Parathyroid adenoma (tissue), 2 donors: ENCODE data around the gene MMP11.

Experiments used
- H2AFZ ChIP-seq: fragments of 300-600 bp; sonication (generic); one replicate; pipeline ENCODE4 v1.7.0; 2017; ENCODE audit warnings: antibody characterized with exemption, mild to moderate bottlenecking
- H3K27ac ChIP-seq: fragments of 300-600 bp; sonication (generic); one replicate; pipeline ENCODE4 v1.7.0; 2017
- H3K27me3 ChIP-seq: fragments of 300-600 bp; sonication (generic); one replicate; pipeline ENCODE4 v1.7.0; 2017; ENCODE audit warnings: low read length; ENCODE audit not compliant: control insufficient read depth, insufficient read depth
- H3K36me3 ChIP-seq: fragments of 300-600 bp; sonication (generic); one replicate; pipeline ENCODE4 v1.7.0; 2017; ENCODE audit warnings: low read length; ENCODE audit not compliant: control insufficient read depth, insufficient read depth
- H3K4me1 ChIP-seq: fragments of 300-600 bp; sonication (generic); one replicate; pipeline ENCODE4 v1.7.0; 2017; ENCODE audit warnings: control low read depth
- H3K4me2 ChIP-seq: fragments of 300-600 bp; sonication (generic); one replicate; pipeline ENCODE4 v1.7.0; 2017; ENCODE audit warnings: low read length
- H3K4me3 ChIP-seq: fragments of 300-600 bp; sonication (generic); one replicate; pipeline ENCODE4 v1.7.0; 2017; ENCODE audit warnings: low read depth, low read length
- H3K79me2 ChIP-seq: fragments of 300-600 bp; sonication (generic); one replicate; pipeline ENCODE4 v1.7.0; 2017; ENCODE audit warnings: control low read depth
- H3K9ac ChIP-seq: fragments of 300-600 bp; sonication (generic); one replicate; pipeline ENCODE4 v1.7.0; 2017; ENCODE audit warnings: mild to moderate bottlenecking
- H3K9me3 ChIP-seq: fragments of 300-600 bp; sonication (generic); one replicate; pipeline ENCODE4 v1.7.0; 2017; ENCODE audit warnings: low read length; ENCODE audit not compliant: control insufficient read depth
- TF ChIP-seq, protein P1 (sequence below): fragments of 300-600 bp; sonication (generic); IDR thresholded peaks from one replicate; pipeline ENCODE4 v1.7.0; 2017; ENCODE audit warnings: antibody characterized with exemption, mild to moderate bottlenecking
- donor health status: primary hyperparathyroidism.

MMP11 gene

DNA sequence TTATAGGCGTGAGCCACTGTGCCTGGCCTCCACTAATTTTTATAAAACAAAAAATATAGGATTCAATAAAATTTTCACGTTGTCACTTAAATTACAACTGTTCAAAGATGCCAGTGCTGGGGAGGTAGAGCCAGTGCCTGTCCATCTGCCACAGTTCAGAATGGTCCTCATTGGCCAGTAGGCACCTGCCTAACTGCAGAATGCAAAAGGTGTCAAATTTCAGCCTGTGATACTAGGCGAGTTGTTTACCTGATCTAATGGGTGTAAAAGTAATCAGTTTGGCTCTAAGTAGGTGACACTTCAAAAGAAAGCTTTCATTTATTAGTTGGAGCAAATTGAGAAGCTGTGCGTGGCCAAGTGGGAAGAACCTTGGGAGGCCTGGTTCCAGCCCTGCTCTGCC, 16.5 kb downstream of the MMP11 start:
- Histone ChIP-seq H3K27ac (no peak overlapping the region), H3K4me3 (no peak overlapping the region), H3K4me2 (no peak overlapping the region), H2AFZ (no peak overlapping the region), H3K36me3 (no peaks in the 10 kb centered on the region), H3K9ac (no peak overlapping the region), H3K27me3 (no peaks in the 10 kb centered on the region), H3K79me2 (peaks cover 15% of the 10 kb centered on the region), H3K4me1 (peaks cover 3% of the 10 kb centered on the region), H3K9me3 (no peaks in the 10 kb centered on the region)
- TF ChIP-seq, protein P1, sequence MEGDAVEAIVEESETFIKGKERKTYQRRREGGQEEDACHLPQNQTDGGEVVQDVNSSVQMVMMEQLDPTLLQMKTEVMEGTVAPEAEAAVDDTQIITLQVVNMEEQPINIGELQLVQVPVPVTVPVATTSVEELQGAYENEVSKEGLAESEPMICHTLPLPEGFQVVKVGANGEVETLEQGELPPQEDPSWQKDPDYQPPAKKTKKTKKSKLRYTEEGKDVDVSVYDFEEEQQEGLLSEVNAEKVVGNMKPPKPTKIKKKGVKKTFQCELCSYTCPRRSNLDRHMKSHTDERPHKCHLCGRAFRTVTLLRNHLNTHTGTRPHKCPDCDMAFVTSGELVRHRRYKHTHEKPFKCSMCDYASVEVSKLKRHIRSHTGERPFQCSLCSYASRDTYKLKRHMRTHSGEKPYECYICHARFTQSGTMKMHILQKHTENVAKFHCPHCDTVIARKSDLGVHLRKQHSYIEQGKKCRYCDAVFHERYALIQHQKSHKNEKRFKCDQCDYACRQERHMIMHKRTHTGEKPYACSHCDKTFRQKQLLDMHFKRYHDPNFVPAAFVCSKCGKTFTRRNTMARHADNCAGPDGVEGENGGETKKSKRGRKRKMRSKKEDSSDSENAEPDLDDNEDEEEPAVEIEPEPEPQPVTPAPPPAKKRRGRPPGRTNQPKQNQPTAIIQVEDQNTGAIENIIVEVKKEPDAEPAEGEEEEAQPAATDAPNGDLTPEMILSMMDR = no peak

DNA sequence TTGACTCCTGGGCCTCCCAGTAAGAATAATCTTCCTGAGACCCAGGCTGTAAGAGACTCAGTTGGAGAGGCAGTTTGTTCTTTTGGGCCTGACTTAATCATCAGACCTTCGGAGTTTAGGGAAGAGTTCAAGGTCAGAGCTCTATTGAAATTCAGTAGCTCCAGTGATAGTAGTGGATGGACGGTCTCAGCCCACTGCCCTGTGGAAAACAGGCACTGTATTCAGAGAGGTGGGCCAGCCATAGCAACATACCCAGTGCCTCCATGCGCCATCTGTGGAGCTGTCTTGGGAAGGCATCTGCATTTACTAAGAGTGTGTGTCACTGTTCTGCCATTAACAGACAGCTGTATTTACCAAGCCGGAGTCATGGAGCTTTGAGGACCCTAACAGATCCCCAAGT, 17.0 kb downstream of the MMP11 start:
- Histone ChIP-seq H3K79me2 (peaks cover 15% of the 10 kb centered on the region), H2AFZ (no peak overlapping the region), H3K4me3 (no peak overlapping the region), H3K9me3 (no peaks in the 10 kb centered on the region), H3K27ac (no peak overlapping the region), H3K9ac (no peak overlapping the region), H3K27me3 (no peaks in the 10 kb centered on the region), H3K36me3 (no peaks in the 10 kb centered on the region), H3K4me1 (peaks cover 3% of the 10 kb centered on the region), H3K4me2 (no peak overlapping the region)
- TF ChIP-seq, protein P1 = no peak

DNA sequence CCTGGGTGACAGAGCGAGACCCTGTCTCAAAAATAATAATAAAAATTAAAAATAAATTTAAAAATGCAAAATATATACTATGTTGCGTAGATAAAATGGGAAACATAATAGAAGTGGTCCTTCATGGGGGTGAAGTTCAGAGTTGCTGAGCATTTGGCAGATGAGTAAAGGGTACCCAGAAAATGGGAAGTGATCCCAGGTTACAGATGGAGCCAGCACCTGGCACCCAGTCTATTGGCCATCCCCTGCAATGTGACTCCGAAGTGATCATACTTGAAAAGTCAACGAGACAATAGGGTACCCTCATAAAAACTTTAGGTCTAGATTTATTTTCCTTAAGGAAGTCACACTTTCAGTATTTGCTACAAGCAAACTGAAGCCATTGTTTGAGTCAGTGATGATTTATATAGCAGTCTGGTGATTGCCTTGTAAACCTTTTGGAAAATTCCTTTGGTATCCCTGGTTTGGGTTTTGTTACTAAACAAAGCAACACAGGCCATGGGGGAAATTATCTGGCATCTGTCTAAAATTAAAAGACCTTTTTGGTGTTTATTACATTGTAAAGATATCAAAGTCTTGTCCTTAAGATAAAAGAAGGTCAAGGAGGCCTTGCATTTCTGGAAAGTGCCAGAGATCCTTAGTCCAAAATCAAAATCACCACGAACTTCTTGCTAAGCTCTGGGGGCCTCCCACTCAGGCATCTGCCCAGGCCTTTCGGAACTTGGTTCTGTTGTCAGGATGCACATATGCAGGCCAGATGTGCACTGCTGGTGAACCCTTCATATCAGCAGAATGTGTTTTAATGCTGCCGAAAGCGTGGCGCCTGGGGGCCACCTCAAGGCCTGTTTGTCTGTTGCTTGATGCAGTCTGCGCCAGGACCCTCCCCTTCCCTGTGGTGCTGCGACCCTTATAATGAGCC, 18.4 kb downstream of the MMP11 start:
- no peak overlapping the region for H3K4me3 ChIP-seq
- no peaks in the 10 kb centered on the region for H3K27me3 ChIP-seq
- TF ChIP-seq, protein P1 = no peak
- H3K4me1 ChIP-seq = peaks cover 3% of the 10 kb centered on the region
- no peak overlapping the region for H3K9ac ChIP-seq
- H3K27ac ChIP-seq = no peak overlapping the region
- no peak overlapping the region for H3K4me2 ChIP-seq
- no peak overlapping the region for H2AFZ ChIP-seq
- H3K36me3 ChIP-seq = no peaks in the 10 kb centered on the region
- H3K9me3 ChIP-seq = no peaks in the 10 kb centered on the region
- peaks cover 15% of the 10 kb centered on the region for H3K79me2 ChIP-seq

DNA sequence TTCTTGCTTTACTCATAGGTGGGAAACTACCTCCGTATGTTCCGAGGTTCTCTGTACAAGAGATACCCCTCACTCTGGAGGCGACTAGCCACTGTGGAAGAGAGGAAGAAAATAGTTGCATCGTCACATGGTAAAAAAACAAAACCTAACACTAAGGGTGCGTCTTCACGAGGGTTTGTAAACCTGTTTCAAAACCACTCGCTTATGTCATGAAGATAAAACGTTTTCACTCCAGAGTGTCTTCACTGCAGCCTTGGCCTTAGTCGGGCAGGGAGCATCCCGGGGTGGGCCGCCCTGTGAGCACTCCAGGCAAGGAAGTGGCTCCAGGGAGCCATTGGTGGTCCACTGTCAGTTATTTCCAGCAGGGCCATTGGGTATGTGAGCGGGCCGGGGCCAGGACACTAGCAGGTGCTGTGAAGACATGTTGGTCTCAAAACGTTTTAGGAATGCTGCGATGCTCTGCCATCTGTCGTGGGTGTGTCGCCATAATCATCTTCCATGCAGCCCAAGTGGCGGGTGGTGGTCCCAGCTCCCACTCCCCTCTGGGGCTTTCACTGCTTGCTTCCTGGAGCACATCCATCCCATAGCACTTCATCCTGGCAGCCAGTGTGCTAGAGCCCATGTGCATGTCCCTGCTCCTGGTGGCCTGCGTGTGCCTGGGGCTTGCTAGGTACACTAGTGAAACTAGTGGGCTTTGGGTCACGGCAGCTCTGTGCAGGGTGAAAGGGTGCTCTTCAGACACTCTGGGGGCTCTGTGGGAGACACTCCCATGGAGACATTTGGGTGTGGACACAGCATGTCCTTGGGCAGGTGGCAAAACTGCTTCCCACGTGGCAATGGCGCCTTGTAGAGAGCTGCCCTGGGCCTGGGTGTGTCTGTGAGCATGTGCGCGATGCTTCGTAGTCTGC, 19.3 kb downstream of the MMP11 start:
- Histone ChIP-seq H3K4me1 (peaks cover 3% of the 10 kb centered on the region), H3K27ac (no peak overlapping the region), H3K4me3 (no peak overlapping the region), H3K79me2 (peaks cover 15% of the 10 kb centered on the region), H3K9me3 (no peaks in the 10 kb centered on the region), H2AFZ (no peak overlapping the region), H3K9ac (no peak overlapping the region), H3K4me2 (no peak overlapping the region), H3K36me3 (no peaks in the 10 kb centered on the region), H3K27me3 (no peaks in the 10 kb centered on the region)
- TF ChIP-seq, protein P1 = no peak
